ENCODE measurements around the gene ZNF878. TPM values are rescaled to one million over a fixed set of nuclear protein-coding genes. Genes with fewer than 3 reads are reported as not detected.
"Not testable (repeated sequence)": the region's sequence is repeated elsewhere in the genome, so short reads cannot be mapped to it uniquely, and the experiment has no call there.

ZNF878 gene
- total RNA-seq: not detected
- long read RNA-seq: 0 reads

GRCh38 chr19:12052497-12053169 is at the start of gene ZNF878:
Gene ZNF878, minus strand, starts transcription at chr19:12052961. Its CDS starts 160 bp downstream, at chr19:12052801.
- DNase-seq (ENCODE audit: low spot score): peak; percentile 92
- intact Hi-C loops (cut with DNase I): no loop called here

GRCh38 chr19:12098040-12098439 is 45.3 kb upstream of the ZNF878 start:
- intact Hi-C loops (cut with DNase I): no loop called here
- no peak for DNase-seq (ENCODE audit: low spot score)

- intact Hi-C loops (cut with DNase I): no loop called here
- DNase-seq (ENCODE audit: low spot score): no peak
Observed at GRCh38 chr19:12095111-12095790, 42.5 kb upstream of the ZNF878 start.

GRCh38 chr19:12093777-12094176 is 41.0 kb upstream of the ZNF878 start:
- intact Hi-C loops (cut with DNase I): no loop called here

GRCh38 chr19:12092956-12093355 is 40.2 kb upstream of the ZNF878 start:
- no peak for DNase-seq (ENCODE audit: low spot score)
- intact Hi-C loops (cut with DNase I): no loop called here

More at GRCh38 chr19:12093777-12094176, 41.0 kb upstream of the ZNF878 start:
- no peak for DNase-seq (ENCODE audit: low spot score)

GRCh38 chr19:12092065-12092867 is 39.5 kb upstream of the ZNF878 start:
- DNase-seq (ENCODE audit: low spot score): peak; percentile 95
- intact Hi-C loops (cut with DNase I): no loop called here

- intact Hi-C loops (cut with DNase I): loop anchor here (2.0 kb wide), 1 partner anchor 50 kb away; the partner anchor contains the start of gene ZNF20
- DNase-seq (ENCODE audit: low spot score): peak; percentile 81
Observed at GRCh38 chr19:12090807-12091206, 38.0 kb upstream of the ZNF878 start.

GRCh38 chr19:12085074-12085818 is 32.5 kb upstream of the ZNF878 start:
- intact Hi-C loops (cut with DNase I): no loop called here

GRCh38 chr19:12083336-12083735 is 30.6 kb upstream of the ZNF878 start:
- intact Hi-C loops (cut with DNase I); DNase-seq (ENCODE audit: low spot score): not testable (repeated sequence)

More at GRCh38 chr19:12085074-12085818, 32.5 kb upstream of the ZNF878 start:
- no peak for DNase-seq (ENCODE audit: low spot score)

- intact Hi-C loops (cut with DNase I): no loop called here
- DNase-seq (ENCODE audit: low spot score): no peak
Observed at GRCh38 chr19:12077375-12077774, 24.6 kb upstream of the ZNF878 start.

GRCh38 chr19:12076331-12076730 is 23.6 kb upstream of the ZNF878 start:
- intact Hi-C loops (cut with DNase I); DNase-seq (ENCODE audit: low spot score): not testable (repeated sequence)

- no peak for DNase-seq (ENCODE audit: low spot score)
- intact Hi-C loops (cut with DNase I): no loop called here
Observed at GRCh38 chr19:12075538-12076139, 22.9 kb upstream of the ZNF878 start.

- DNase-seq (ENCODE audit: low spot score): peak; percentile 99
- intact Hi-C loops (cut with DNase I): no loop called here
Observed at GRCh38 chr19:12064590-12065538, 12.1 kb upstream of the ZNF878 start, which contains the start of gene ZNF844. Gene ZNF844, plus strand, starts transcription at chr19:12064731. Its CDS starts 143 bp downstream, at chr19:12064874.

GRCh38 chr19:12055784-12056183 is 3.0 kb upstream of the ZNF878 start:
- intact Hi-C loops (cut with DNase I): no loop called here

GRCh38 chr19:12052091-12052496 is 667 bp downstream of the ZNF878 start:
- DNase-seq (ENCODE audit: low spot score): no peak
- intact Hi-C loops (cut with DNase I): no loop called here

More at GRCh38 chr19:12055784-12056183, 3.0 kb upstream of the ZNF878 start:
- DNase-seq (ENCODE audit: low spot score): no peak

GRCh38 chr19:12047868-12048267 is 4.9 kb downstream of the ZNF878 start:
- DNase-seq (ENCODE audit: low spot score): no peak
- intact Hi-C loops (cut with DNase I): no loop called here

- intact Hi-C loops (cut with DNase I): no loop called here
- no peak for DNase-seq (ENCODE audit: low spot score)
Observed at GRCh38 chr19:12043752-12044422, 8.9 kb downstream of the ZNF878 start.
